Neuronal stem cell (in vitro differentiated cells): Measurements from ENCODE around the gene TMEM86A.

Experiments
- DNase-seq: peaks from one replicate; pipeline ENCODE4 v3.0.0-alpha.2; 2013; ENCODE audit warnings: low spot score
- H2AFZ ChIP-seq: one replicate; pipeline ENCODE4 v1.6.1; 2013; ENCODE audit warnings: mild to moderate bottlenecking, low read length, inconsistent platforms
- H2AK5ac ChIP-seq: 2 replicates; pipeline ENCODE4 v1.6.1; 2013; ENCODE audit warnings: low read depth, mild to moderate bottlenecking, inconsistent platforms, low read length, moderate library complexity, mixed read lengths
- H2BK120ac ChIP-seq: 2 replicates; pipeline ENCODE4 v1.6.1; 2013; ENCODE audit warnings: low read depth, mild to moderate bottlenecking, inconsistent platforms, low read length, moderate library complexity, mixed read lengths
- H2BK12ac ChIP-seq: one replicate; pipeline ENCODE4 v1.6.1; 2013; ENCODE audit warnings: low read length, inconsistent platforms
- H2BK15ac ChIP-seq: 2 replicates; pipeline ENCODE4 v1.6.1; 2013; ENCODE audit warnings: mild to moderate bottlenecking, low read length, inconsistent platforms, mixed read lengths
- H2BK5ac ChIP-seq: one replicate; pipeline ENCODE4 v1.6.1; 2013; ENCODE audit warnings: inconsistent platforms, mild to moderate bottlenecking, low read length, moderate library complexity
- H3K14ac ChIP-seq: one replicate; pipeline ENCODE4 v1.6.1; 2013; ENCODE audit warnings: low read length, inconsistent platforms
- H3K18ac ChIP-seq: 2 replicates; pipeline ENCODE4 v1.6.1; 2013; ENCODE audit warnings: low read length, inconsistent platforms
- H3K23ac ChIP-seq: 2 replicates; pipeline ENCODE4 v1.6.1; 2013; ENCODE audit warnings: low read depth, mild to moderate bottlenecking, mixed read lengths, low read length, inconsistent platforms; ENCODE audit not compliant: poor library complexity
- H3K27ac ChIP-seq: replicated peaks from 3 replicates; pipeline ENCODE4 v1.5.1; 2013; ENCODE audit warnings: low read length, inconsistent platforms
- H3K27me3 ChIP-seq, 3 experiments: 2 replicates each; pipeline ENCODE4 v1.6.1; 2013; ENCODE audit warnings: low read length in 3 of 3, mild to moderate bottlenecking in 2 of 3, inconsistent platforms in 1 of 3, low read depth in 1 of 3, mixed read lengths in 1 of 3, moderate library complexity in 1 of 3; ENCODE audit not compliant: control insufficient read depth in 3 of 3, insufficient read depth in 3 of 3
- H3K36me3 ChIP-seq, 2 donors: replicated peaks in 1 of 2; 2 replicates each; pipeline ENCODE4 v1.6.1; 2013; ENCODE audit warnings: low read length in 2 of 2; ENCODE audit not compliant: control insufficient read depth in 2 of 2, insufficient read depth in 2 of 2
- H3K4ac ChIP-seq: 2 replicates; pipeline ENCODE4 v1.6.1; 2013; ENCODE audit warnings: inconsistent platforms, mild to moderate bottlenecking, low read length, moderate library complexity
- H3K4me1 ChIP-seq, 2 donors: 1 replicate in 1 of 2; 2 replicates in 1 of 2; pipeline ENCODE4 v1.6.1; 2013; ENCODE audit warnings: low read length in 2 of 2, low read depth in 1 of 2; ENCODE audit not compliant: control insufficient read depth in 2 of 2, insufficient read depth in 1 of 2
- H3K4me2 ChIP-seq: one replicate; pipeline ENCODE4 v1.6.1; 2013; ENCODE audit warnings: mild to moderate bottlenecking, low read length, inconsistent platforms; ENCODE audit not compliant: insufficient read depth, poor library complexity, severe bottlenecking
- H3K4me3 ChIP-seq, 2 donors: 2 replicates each; pipeline ENCODE4 v1.5.1; 2013; ENCODE audit warnings: low read length in 2 of 2, mild to moderate bottlenecking in 2 of 2, inconsistent platforms in 1 of 2, moderate library complexity in 1 of 2
- H3K79me1 ChIP-seq: one replicate; pipeline ENCODE4 v1.6.1; 2013; ENCODE audit warnings: low read depth, mild to moderate bottlenecking, inconsistent platforms, low read length, moderate library complexity
- H3K9ac ChIP-seq: one replicate; pipeline ENCODE4 v1.6.1; 2013; ENCODE audit warnings: mild to moderate bottlenecking, low read depth, low read length, inconsistent platforms; ENCODE audit not compliant: poor library complexity
- H3K9me3 ChIP-seq, 2 donors: replicated peaks in 1 of 2; 2 replicates each; pipeline versions ENCODE3 to v1.6.1; 2013; ENCODE audit warnings: low read length in 2 of 2, mild to moderate bottlenecking in 2 of 2, inconsistent platforms in 1 of 2, low read depth in 1 of 2, mixed read lengths in 1 of 2, moderate library complexity in 1 of 2; ENCODE audit not compliant: control insufficient read depth in 2 of 2, insufficient read depth in 1 of 2
- H4K8ac ChIP-seq: one replicate; pipeline ENCODE4 v1.6.1; 2013; ENCODE audit warnings: low read depth, mild to moderate bottlenecking, inconsistent platforms, low read length, moderate library complexity
- H4K91ac ChIP-seq: one replicate; pipeline ENCODE4 v1.6.1; 2013; ENCODE audit warnings: low read length, low read depth, mild to moderate bottlenecking, inconsistent platforms; ENCODE audit not compliant: poor library complexity
- WGBS, 2 donors: extraction: QIAGEN DNeasy Blood & Tissue Kit; methylation state at CpG; one replicate each; pipeline ENCODE4 v1.1.7; 2013; ENCODE audit warnings: missing lambda C conversion rate in 2 of 2, mixed read lengths in 1 of 2; ENCODE audit not compliant: insufficient read length in 2 of 2, insufficient replicate concordance in 1 of 2; ENCODE audit errors: extremely low coverage in 2 of 2; 5-methylcytosine and 5-hydroxymethylcytosine counted together

The TMEM86A gene

GRCh38 chr11:18748766-18749365, 50.3 kb downstream of the TMEM86A start:
- H3K4me2 ChIP-seq: no peak overlapping the region
- no peak overlapping the region for H2BK120ac ChIP-seq
- H3K14ac ChIP-seq: no peak overlapping the region
- no peak overlapping the region for H2AK5ac ChIP-seq
- H3K4ac ChIP-seq: no peak overlapping the region
- H2BK15ac ChIP-seq: no peak overlapping the region
- H3K4me1 ChIP-seq: peaks cover 0 to 9% of the 10 kb centered on the region in 2 donors
- H3K18ac ChIP-seq: no peak overlapping the region
- H4K91ac ChIP-seq: no peak overlapping the region
- H3K23ac ChIP-seq: no peak overlapping the region
- H2BK5ac ChIP-seq: no peak overlapping the region
- peak overlapping the region; percentile 71 for H2AFZ ChIP-seq
- no peak overlapping the region for H3K4me3 ChIP-seq
- no peaks in the 10 kb centered on the region for H3K9me3 ChIP-seq
- H2BK12ac ChIP-seq: no peak overlapping the region
- H3K27me3 ChIP-seq: peaks cover 0 to 39% (median 0%) of the 10 kb centered on the region in 3 experiments
- H4K8ac ChIP-seq: no peak overlapping the region
- WGBS, 2 donors: no CpG with 5 or more reads among the region's 13 CpGs
- no peak overlapping the region for H3K27ac ChIP-seq
- H3K9ac ChIP-seq: no peak overlapping the region
- no peaks in the 10 kb centered on the region for H3K36me3 ChIP-seq
- DNase-seq: no peak
- H3K79me1 ChIP-seq: no peaks in the 10 kb centered on the region

GRCh38 chr11:18749681-18750319, 51.2 kb downstream of the TMEM86A start:
- H3K14ac ChIP-seq: no peak overlapping the region
- no peak overlapping the region for H4K8ac ChIP-seq
- no peak overlapping the region for H3K27ac ChIP-seq
- H3K4ac ChIP-seq: no peak overlapping the region
- no peaks in the 10 kb centered on the region for H3K36me3 ChIP-seq
- H4K91ac ChIP-seq: no peak overlapping the region
- no peak overlapping the region for H2BK120ac ChIP-seq
- H2BK5ac ChIP-seq: no peak overlapping the region
- peak overlapping the region; percentile 85 for H2AFZ ChIP-seq
- WGBS, 2 donors: no CpG with 5 or more reads among the region's 12 CpGs
- no peak overlapping the region for H2AK5ac ChIP-seq
- no peak for DNase-seq
- H3K23ac ChIP-seq: no peak overlapping the region
- H2BK15ac ChIP-seq: no peak overlapping the region
- H3K9me3 ChIP-seq: peaks cover 0 to under 1% of the 10 kb centered on the region in 2 donors
- peaks cover 0 to 31% (median 0%) of the 10 kb centered on the region in 3 experiments for H3K27me3 ChIP-seq
- peaks cover 0 to 9% of the 10 kb centered on the region in 2 donors for H3K4me1 ChIP-seq
- no peak overlapping the region for H3K4me2 ChIP-seq
- H2BK12ac ChIP-seq: no peak overlapping the region
- no peak overlapping the region for H3K18ac ChIP-seq
- no peak overlapping the region for H3K9ac ChIP-seq
- no peak overlapping the region for H3K4me3 ChIP-seq
- no peaks in the 10 kb centered on the region for H3K79me1 ChIP-seq

DNA sequence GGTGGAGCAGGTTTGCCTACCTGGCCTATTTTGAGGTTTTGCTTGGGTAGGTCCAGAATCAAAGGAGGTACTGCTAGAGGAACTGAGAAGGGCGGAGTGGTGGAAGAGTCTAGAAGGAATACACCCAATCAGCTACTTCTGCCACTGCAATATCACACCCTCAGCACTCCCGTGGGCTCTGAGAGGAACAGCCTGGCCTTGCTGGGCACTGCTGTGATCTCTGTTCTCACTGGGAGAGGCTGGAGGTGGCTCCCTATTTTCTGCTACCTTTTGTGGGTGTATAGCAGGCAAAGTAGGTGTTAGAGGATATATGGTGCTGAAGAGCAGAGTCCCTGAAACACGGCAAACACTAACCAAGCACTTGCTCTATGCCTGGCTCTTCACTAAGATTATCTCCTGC, 52.4 kb downstream of the TMEM86A start:
- H3K36me3 ChIP-seq: no peaks in the 10 kb centered on the region
- H3K14ac ChIP-seq: no peak overlapping the region
- no peak overlapping the region for H2BK120ac ChIP-seq
- no peak overlapping the region for H4K8ac ChIP-seq
- no peak overlapping the region for H2AFZ ChIP-seq
- WGBS, 2 donors: no CpG with 5 or more reads among the region's 3 CpGs
- H3K4me3 ChIP-seq: no peak overlapping the region
- no peak overlapping the region for H3K9ac ChIP-seq
- H2BK12ac ChIP-seq: no peak overlapping the region
- no peak overlapping the region for H3K4me2 ChIP-seq
- H2BK15ac ChIP-seq: no peak overlapping the region
- no peak overlapping the region for H4K91ac ChIP-seq
- H3K4me1 ChIP-seq: peaks cover 0 to 9% of the 10 kb centered on the region in 2 donors
- no peak overlapping the region for H3K18ac ChIP-seq
- H3K27me3 ChIP-seq: peaks cover 0 to 25% (median 0%) of the 10 kb centered on the region in 3 experiments
- no peak overlapping the region for H3K4ac ChIP-seq
- no peak overlapping the region for H3K23ac ChIP-seq
- no peak overlapping the region for H3K27ac ChIP-seq
- no peaks in the 10 kb centered on the region for H3K79me1 ChIP-seq
- no peak overlapping the region for H2BK5ac ChIP-seq
- H2AK5ac ChIP-seq: no peak overlapping the region
- H3K9me3 ChIP-seq: peaks cover 0 to 2% of the 10 kb centered on the region in 2 donors
- no peak for DNase-seq

DNA sequence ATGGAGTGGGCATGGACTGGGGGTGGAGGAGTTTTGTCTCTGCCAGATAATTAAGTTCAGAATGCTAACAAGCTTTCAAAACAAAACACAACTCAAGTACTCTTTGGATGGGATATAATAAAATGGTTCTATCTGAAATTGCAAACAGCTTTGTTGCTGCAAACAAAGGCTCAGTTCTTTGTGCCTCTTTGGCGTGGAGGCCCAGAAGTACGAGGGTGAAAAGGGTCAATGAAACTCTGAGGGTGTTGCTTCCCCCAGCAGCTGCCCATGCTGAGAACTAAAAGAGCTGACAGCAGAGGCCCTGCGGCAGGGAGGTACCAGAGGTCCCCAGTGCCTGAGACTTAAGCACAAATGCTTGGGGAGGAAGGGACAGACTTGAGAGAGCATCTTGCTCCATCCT, 53.9 kb downstream of the TMEM86A start:
- Histone ChIP-seq H3K27ac (no peak overlapping the region), H3K4ac (no peak overlapping the region), H3K4me3 (no peak overlapping the region), H3K18ac (no peak overlapping the region), H4K8ac (no peak overlapping the region), H3K9ac (no peak overlapping the region), H3K4me1 (peaks cover 0 to 9% of the 10 kb centered on the region in 2 donors), H3K36me3 (no peaks in the 10 kb centered on the region), H2BK12ac (no peak overlapping the region), H2BK5ac (no peak overlapping the region), H3K79me1 (no peaks in the 10 kb centered on the region), H2AK5ac (no peak overlapping the region), H3K23ac (no peak overlapping the region), H3K9me3 (peaks cover 0 to 2% of the 10 kb centered on the region in 2 donors), H3K27me3 (peaks cover 0 to 19% (median 0%) of the 10 kb centered on the region in 3 experiments), H3K4me2 (no peak overlapping the region), H2AFZ (no peak overlapping the region), H2BK120ac (no peak overlapping the region), H2BK15ac (no peak overlapping the region), H3K14ac (no peak overlapping the region), H4K91ac (no peak overlapping the region)
- no peak for DNase-seq
- WGBS, 2 donors: no CpG with 5 or more reads among the region's 3 CpGs
